ENCODE measurements around the gene PRR12.

PRR12 gene

GRCh38 chr19:49665351-49666119 is 74.6 kb downstream of the PRR12 start, which contains the start of the genes BCL2L12 and IRF3:
Gene BCL2L12, plus strand, starts transcription at chr19:49665933. Its CDS starts 760 bp downstream, at chr19:49666693.
Gene IRF3, minus strand, starts transcription at chr19:49665857. Its CDS starts 1,019 bp downstream, at chr19:49664838.
- peak; percentile 93 for DNase-seq (ENCODE audit: low spot score)

DNA sequence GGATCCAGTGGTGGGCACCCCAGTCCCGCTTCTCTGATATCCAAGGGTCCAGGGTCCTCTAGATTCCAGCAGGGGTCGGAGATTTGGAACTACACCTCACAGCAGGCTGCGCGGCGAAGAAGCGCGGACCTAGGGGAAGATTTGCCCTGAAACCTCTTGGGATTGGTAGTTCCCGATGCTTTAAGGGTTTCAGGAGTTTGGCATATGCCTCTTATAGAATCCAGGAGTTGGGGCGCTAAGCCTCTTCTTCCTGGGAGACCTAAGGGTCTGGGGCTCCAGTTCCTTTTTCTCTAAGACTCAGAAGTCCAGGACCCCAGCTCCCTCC is 75.1 kb downstream of the PRR12 start:
- no peak for DNase-seq (ENCODE audit: low spot score)

GRCh38 chr19:49667473-49667872 is 76.5 kb downstream of the PRR12 start:
- DNase-seq (ENCODE audit: low spot score): no peak

- no peak for DNase-seq (ENCODE audit: low spot score)
Measured at GRCh38 chr19:49669516-49669915, 78.5 kb downstream of the PRR12 start.

DNA sequence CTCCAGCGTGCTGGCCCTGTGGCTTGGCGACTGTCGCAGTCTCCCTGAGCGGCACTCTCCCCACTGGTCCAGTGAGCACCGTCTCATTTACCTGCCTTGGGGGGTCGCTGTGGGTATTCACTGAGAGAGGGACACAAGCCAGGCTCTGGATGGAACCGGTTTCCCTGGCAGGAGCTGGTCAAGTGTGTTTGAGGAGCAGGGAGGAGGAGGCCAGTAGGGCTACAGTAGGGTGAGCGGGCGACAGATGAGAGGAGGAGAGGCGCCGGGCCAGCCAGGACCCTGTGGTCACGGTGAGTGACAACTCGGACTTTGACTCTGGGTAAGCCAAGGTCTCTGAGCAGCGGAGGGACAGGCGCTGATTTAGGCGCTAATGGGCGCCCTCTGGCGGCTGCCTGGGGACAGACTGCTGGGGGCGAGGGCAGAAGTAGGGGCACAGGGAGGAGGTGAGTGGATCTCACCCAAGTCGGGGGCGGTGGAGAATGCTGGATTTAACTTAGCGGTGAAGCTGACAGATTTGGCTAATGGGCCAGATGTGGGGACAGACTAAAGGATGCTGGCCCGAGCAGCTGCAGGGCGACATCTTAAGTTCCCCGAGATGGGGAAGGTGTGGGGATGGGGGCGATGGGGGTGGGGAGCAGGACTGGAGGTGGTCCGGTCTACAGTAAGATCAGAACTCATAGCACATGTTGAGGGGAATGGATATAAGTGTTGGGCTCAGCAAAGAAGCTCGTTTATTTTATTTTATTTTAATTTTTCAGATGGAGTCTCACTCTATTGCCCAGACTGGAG is 81.3 kb downstream of the PRR12 start:
- peak; percentile 73 for DNase-seq (ENCODE audit: low spot score)
